ENCODE results near the gene PEAK3.

The PEAK3 gene

DNA sequence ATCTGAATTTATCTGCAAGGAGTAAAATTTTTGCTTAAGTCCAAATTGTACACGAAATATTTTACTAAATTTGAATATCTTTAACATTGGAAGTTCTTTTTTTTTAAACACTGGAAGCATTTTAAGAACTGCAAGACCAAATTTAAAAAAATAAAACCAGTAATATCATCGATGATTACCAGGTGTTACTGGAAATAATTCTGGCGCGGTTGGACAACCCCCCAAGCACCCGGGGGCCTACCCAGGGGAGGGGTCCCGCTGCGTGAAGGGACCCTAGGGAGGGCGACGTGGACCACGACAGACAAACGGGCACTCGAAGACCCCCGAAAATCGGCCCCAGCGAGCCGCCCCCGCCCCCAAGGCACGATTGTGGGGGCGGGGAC lies 13.1 kb downstream of the PEAK3 start:
- H3K4me3 ChIP-seq: peak overlapping the region; percentile 97
- TF ChIP-seq, protein P1, sequence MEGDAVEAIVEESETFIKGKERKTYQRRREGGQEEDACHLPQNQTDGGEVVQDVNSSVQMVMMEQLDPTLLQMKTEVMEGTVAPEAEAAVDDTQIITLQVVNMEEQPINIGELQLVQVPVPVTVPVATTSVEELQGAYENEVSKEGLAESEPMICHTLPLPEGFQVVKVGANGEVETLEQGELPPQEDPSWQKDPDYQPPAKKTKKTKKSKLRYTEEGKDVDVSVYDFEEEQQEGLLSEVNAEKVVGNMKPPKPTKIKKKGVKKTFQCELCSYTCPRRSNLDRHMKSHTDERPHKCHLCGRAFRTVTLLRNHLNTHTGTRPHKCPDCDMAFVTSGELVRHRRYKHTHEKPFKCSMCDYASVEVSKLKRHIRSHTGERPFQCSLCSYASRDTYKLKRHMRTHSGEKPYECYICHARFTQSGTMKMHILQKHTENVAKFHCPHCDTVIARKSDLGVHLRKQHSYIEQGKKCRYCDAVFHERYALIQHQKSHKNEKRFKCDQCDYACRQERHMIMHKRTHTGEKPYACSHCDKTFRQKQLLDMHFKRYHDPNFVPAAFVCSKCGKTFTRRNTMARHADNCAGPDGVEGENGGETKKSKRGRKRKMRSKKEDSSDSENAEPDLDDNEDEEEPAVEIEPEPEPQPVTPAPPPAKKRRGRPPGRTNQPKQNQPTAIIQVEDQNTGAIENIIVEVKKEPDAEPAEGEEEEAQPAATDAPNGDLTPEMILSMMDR (IDR thresholded peaks at IDR 0.05): no peak
- peak overlapping the region; percentile 50 to 99 for H3K27ac ChIP-seq
- no peak for DNase-seq (ENCODE audit: low spot score)

DNA sequence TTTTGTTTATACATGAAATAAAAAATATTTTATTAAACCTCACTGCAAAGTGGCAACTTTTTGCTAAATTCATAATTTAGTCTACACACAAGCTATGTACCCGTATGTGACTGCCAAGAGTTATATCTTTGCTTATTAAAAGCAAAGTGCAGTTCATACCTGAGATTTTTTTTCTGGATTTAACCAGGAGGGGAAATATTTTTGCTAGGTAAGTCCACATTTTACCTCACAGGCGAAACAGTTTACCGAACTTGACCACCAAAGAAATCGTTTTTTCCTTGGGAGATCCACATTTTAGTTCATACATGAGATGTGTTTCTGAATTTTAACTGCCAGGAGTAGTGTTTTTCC lies 13.5 kb downstream of the PEAK3 start:
- no peak for DNase-seq (ENCODE audit: low spot score)
- H3K27ac ChIP-seq: no peak overlapping the region
- H3K4me3 ChIP-seq: peak overlapping the region; percentile 97
- TF ChIP-seq, protein P1 (IDR thresholded peaks at IDR 0.05): no peak

DNA sequence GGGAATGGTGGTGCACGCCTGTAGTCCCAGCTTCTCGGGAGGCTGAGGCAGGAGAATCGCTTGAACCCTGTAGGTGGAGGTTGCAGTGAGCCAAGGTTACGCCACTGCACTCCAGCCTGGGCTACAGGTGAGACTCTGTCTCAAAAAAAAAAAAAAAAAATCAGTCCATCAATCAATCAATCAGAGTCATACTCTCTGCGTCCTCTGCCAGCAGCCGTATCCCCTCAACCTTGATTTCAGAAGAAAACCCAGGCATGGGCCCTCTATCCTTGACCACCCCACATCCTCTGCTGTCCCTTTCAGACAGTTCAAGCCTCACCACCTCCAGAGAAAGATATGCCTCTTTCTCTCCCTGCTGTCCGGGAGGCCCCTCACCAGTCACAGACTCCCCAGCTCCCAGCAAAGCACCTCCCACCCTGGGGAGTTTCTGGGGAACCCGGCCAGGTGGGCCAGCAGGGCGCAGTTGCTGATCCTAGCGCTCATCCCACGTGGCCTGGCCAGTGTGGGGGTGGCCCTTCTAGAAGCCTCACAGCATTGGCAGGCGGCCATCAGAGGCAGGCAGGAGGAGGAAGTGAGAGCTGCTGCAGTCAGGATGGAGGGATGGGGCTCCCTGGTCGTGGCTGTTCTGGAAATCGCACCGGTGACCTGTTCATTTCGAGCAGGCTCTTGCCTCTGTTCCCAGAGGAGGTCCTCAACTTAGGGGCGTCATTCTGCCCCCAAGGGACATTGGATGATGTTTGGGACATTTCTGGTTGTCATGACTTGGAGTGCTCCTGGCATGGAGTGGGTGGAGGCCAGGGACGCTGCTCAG lies 15.6 kb downstream of the PEAK3 start:
- Histone ChIP-seq H3K27ac (peak overlapping the region; percentile 26 to 65), H3K4me3 (peak overlapping the region; percentile 27)
- TF ChIP-seq, protein P1 (IDR thresholded peaks at IDR 0.05): no peak
- no peak for DNase-seq (ENCODE audit: low spot score)

DNA sequence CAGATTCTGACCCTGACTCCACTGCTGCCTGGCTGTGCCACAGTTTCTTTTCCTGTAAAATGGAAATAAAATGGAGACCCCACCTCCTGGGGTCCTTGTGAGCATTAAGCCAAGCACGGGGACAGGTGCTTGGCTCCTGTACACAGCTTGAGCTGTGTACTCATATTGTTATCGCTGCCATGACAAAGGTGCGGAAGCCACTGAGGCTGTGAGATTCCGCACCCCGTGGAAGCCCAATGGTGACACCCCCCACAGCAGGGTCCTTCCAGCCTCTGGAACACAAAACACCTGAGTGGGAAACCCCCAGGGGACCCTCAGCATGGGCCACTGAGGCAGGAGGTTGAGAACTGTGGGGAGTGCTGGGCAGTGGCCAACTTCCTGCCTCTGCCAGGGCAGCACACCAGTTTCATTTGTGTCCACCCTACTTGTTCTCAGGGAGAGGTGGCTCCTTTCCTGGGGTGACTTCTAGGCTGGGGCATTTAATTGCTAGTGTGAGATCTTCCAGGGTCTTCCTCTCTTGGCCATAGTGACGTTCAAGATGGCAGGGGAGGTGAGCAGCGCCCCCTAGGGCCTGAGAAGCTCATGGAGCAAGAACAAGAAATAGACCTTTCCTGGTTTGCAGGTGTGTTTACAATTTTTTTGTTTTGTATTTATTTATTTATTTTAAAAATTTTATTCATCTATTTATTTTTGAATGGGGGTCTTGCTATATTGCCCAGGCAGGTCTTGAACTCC lies 20.4 kb downstream of the PEAK3 start:
- DNase-seq (ENCODE audit: low spot score): no peak
- TF ChIP-seq, protein P1 (IDR thresholded peaks at IDR 0.05): no peak
- no peak overlapping the region for H3K27ac ChIP-seq

DNA sequence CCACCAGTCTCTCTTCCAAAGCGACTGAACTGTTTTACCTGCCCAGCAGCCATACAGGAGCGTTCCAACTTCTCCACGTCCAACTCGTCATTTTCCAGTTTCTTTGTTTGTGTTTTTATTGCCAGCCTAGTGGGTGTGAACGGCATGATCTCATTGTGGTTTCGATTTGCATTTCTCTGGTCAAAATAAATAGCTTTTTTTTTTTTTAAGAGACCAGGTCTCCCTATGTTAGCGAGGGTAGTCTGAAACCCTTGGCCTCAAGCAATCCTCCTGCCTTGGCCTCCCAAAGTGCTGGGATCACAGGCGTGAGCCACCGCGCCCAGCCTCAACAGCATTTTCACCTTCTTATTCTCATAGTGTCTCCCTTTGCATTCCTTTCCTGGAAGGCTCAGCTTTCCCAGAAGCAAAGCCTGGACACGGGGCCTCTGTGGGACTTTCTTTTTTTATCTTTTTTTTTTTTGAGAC lies 21.6 kb downstream of the PEAK3 start:
- no peak overlapping the region for H3K27ac ChIP-seq
- TF ChIP-seq, protein P1 (IDR thresholded peaks at IDR 0.05): no peak
- no peak overlapping the region for H3K4me3 ChIP-seq

More for the DNA sequence above, 20.4 kb downstream of the PEAK3 start:
- H3K4me3 ChIP-seq: no peak overlapping the region

DNA sequence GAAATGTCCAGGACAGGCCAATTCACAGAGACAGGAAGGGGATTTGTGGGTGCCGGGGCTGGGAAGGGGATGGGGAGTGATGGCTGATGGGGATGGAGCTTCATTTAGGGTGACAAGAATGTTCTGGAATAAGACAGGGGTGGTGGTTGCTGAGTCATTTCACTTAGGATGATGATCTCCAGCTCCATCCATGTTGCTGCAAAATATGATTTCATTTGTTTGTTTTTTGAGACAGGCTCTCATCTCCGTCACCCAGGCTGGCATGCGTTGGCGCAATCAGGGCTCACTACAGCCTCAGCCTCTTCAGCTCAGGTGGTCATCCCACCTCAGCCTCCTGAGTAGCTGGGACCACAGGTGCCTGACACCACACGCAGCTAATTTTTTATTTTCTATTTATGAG lies 22.6 kb downstream of the PEAK3 start:
- TF ChIP-seq, protein P1 (IDR thresholded peaks at IDR 0.05): no peak
- H3K4me3 ChIP-seq: no peak overlapping the region
- H3K27ac ChIP-seq: no peak overlapping the region
- no peak for DNase-seq (ENCODE audit: low spot score)

More for the DNA sequence above, 21.6 kb downstream of the PEAK3 start:
- no peak for DNase-seq (ENCODE audit: low spot score)

Measured in coronary artery (tissue), 2 donors.